GM21515 (cell line): Measurements from ENCODE around the gene FRYL.
"Not testable (repeated sequence)": the region's sequence is repeated elsewhere in the genome, so short reads cannot be mapped to it uniquely, and the experiment has no call there.

Source experiments
- ATAC-seq: cut with Tn5 transposase; IDR thresholded peaks from one replicate; pipeline ENCODE4 v1.9.1; 2021; ENCODE audit not compliant: unreplicated experiment

Gene FRYL

DNA sequence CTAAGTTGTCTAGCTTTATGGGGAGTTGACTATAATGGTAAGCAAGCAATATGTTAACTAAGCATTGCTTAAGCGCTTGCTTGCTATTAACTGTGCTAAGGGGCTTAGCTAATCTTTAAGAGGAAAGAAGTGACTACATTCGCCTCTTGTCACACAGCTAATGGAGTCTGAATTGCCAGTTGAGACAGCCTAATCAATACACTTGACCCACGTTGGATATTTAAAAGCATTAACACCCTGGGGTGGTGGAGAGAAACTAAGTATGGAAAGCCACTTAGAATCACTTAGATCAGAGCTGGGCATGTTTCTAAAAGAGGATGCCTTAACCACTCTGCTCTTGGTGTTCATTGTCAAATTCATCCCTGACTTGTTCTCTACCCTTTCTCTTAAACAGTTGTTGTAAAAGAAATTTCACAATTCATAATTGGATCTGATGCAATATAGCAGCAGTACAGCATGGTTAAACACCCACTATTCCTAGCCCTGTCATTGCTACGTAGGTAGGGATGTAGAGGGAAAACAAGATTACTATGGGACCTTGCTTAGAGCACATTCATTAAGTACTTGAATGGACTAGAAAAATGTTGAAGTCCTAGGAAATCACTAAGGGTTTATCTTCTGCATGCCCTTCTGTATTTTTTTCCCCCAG is 286.5 kb downstream of the FRYL start:
- ATAC-seq: no peak

DNA sequence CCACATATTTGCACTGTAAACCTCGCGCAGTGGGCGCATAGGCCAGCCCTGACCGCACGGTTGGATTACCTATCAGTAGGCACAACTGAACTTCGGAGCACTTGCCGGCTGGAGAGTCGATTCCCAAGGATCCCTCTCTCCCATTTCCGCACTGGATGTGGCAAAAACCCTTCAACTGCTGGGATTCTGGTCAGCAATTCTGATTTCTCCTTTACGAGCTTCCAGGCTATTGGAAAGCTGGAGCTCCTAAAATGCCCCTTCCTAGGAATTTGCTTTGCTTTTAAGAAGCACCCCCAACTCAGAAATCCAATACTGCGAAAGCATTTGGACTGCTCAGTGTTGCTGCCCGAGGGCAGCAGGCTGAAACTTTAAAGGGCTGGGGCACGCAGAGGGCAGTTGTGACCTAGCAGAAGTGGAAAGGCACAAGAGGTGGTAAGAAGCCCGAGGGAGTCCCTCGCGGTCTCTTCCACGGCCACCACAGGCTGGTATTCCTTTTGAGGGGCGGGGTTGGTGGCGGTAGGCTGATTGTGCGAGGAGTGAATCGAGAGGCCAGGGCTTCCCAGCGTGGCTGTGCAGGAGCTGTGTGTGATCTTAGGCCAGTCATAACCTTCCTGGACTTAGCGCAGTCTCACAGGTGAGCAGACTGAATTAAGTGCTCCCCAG is 288.4 kb downstream of the FRYL start:
- ATAC-seq: no peak

DNA sequence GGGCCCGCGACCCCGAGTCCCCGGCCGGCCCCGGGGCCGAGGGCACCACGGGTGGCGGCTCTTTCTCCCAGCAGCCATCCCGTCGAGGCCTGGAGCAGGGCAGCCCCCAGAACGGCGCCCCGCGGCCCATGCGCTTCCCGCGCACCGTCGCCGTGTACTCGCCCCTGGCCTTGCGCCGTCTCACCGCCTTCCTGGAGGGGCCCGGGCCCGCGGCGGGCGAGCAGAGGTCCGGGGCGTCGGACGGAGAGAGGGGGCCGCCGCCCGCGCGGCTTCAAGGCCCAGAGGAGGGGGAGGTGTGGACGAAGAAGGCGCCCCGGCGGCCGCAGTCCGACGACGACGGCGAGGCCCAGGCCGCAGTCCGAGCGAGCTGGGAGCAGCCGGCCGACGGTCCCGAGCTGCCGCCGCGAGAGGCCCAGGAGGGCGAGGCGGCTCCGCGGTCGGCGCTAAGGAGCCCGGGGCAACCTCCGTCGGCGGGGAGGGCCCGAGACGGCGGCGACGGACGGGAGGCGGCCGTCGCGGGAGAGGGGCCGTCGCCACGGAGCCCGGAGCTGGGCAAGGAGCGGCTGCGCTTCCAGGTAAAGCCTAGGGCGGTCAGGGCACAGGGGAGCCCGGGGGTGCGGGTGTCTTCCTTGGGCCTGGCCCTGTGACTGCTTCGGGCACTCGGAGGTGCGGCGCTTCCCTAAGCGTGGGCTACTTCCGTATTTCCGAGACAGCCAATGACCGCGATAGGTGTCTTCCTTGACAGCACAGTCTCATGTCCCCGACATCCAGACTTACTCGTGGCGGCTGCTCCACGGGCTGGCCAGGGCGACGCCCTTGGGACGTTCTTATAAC is 289.2 kb downstream of the FRYL start:
- ATAC-seq: no peak

DNA sequence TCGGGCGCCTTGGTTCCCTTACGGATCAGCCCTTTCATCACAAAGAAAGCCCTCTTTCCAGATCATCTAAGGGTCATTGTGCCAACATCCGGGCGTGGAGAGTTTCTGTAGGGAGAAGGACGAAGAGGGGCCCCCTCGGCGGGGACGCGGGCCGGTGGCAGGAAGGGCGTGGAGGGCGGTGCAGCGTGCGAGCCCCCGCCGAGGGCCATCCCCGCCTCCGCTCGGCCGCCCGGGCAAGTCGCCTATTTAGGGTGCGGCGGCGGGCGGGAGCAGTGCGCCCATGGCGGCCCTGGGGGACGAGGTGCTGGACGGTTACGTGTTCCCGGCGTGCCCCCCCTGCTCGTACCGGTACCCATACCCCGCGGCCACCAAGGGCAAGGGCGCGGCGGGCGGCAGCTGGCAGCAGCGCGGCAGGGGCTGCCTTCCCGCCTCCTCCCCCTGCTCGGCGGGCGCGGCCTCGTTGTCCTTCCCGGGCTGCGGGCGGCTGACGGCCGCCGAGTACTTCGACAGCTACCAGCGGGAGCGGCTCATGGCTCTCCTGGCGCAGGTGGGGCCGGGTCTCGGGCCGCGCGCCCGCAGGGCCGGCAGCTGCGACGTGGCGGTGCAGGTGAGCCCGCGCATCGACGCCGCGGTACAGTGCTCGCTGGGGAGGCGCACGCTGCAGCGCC is 289.9 kb downstream of the FRYL start, which contains the start of gene ZAR1:
Gene ZAR1, plus strand, starts transcription at position 241 of the 668 bp plus-strand sequence. Its CDS starts 40 bp downstream, at position 281.
- ATAC-seq: no peak

DNA sequence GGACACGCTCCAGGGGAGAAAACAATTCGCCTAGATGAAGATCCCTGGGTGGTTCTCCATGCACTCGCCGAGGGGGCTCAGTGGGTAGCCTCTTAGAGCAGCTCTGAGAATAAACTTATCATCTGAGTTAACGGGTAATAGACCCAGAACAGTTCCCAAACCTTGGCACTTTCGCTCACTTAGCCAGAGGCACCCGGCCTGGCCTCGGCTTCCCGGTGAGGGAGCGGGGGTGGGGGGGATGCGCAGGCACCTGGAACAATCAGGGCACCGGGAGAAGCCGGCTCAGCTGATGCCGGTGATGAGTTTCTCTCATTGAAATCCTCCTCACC is 290.4 kb downstream of the FRYL start:
- ATAC-seq: no peak

DNA sequence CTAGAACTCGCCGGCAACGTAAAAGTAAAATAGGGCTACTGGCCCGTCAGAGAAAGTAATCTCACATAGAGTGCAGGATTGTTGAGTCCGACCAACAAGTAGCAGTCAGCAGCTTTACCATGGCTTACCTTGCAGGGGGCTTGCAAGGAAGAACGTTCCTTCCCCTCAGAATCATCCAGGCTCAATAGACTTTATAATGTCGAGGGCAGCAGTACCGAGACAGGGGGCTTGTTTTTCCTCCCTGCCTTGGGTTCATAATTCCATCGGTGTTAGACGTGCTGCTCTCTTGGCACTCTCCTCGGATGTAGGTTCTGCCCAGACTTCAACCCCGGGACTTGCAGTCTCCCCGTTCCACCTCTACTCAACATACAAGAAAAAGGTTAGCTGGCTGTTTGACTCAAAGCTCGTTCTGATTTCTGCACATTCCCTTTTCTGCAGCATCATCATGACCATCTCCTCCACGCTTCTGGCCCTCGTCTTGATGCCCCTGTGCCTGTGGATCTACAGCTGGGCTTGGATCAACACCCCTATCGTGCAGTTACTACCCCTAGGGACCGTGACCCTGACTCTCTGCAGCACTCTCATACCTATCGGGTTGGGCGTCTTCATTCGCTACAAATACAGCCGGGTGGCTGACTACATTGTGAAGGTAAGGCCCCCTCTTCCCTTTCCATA is 295.4 kb downstream of the FRYL start:
- no peak for ATAC-seq

DNA sequence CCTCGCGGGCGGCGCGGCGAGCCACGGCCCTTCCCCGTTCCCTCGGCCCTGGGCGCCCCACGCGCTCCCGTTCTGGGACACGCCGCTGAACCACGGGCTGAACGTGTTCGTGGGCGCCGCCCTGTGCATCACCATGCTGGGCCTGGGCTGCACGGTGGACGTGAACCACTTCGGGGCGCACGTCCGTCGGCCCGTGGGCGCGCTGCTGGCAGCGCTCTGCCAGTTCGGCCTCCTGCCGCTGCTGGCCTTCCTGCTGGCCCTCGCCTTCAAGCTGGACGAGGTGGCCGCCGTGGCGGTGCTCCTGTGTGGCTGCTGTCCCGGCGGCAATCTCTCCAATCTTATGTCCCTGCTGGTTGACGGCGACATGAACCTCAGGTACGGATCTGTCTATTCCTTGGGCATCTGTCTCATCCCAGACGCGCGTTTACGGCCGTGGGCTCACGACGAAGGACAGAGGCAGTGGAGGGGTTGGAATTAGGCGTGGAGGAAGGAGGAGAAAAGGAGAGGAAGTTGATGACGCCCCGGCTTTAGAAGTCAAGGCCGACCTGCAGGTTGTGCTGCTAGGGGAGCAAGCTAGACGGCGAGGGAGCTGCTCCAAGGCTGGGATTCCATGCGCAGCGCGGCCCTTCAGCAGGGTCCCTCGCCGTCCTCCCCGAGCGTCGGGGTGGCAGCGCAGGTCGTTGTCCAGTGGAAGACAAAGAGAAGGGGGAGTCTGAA is 296.1 kb downstream of the FRYL start:
- ATAC-seq: no peak

DNA sequence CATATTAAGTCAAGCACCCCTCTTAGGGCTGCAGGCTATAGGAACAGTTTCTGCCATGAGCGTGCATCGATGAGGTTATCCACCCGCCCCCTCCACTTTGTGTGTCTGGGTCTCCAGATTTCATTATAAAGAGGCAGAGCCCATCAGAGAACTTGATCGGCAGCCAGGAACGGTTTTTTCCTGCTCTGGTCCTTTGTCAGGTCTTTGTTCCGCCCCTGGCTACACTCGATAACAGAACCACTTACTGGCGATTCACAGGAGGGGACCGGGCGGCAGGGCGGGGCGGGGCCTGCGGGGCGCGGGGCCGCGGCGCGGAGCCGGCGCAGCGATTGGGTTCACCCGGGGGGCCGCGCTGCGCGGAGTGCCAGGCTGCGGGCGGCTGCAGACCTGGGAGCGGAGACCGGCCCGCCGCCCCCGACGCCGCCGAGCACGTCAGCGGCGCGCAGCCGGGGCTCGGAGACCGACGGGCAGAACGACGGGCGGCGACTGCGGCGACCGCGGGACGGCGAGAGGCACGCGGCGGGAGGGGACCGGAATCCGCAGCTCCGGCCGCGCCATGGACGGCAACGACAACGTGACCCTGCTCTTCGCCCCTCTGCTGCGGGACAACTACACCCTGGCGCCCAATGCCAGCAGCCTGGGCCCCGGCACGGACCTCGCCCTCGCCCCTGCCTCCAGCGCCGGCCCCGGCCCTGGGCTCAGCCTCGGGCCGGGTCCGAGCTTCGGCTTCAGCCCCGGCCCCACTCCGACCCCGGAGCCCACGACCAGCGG is 296.9 kb downstream of the FRYL start, which contains the start of gene SLC10A4:
Gene SLC10A4, plus strand, starts transcription at position 338 of the 771 bp plus-strand sequence. Its CDS starts 219 bp downstream, at position 557.
- no peak for ATAC-seq

DNA sequence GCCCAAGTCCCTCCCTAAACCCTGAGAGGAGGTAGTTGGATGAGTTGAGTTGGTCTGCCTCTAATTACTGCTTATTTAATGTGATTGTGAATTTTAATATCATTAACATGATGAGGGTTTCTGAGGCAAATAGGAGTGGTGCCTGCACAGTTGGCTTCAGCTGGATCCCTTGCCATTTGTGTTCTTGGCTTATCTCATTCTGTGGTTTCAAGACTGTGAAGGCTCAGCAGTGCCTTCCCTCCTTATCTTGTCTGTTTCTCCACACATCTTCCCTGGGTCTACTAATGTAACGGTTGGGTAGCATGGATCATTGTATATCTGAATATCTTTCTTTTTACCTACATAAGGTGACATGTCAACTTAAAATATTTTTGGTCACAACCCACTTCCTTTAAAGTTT is 298.5 kb downstream of the FRYL start:
- no peak for ATAC-seq

DNA sequence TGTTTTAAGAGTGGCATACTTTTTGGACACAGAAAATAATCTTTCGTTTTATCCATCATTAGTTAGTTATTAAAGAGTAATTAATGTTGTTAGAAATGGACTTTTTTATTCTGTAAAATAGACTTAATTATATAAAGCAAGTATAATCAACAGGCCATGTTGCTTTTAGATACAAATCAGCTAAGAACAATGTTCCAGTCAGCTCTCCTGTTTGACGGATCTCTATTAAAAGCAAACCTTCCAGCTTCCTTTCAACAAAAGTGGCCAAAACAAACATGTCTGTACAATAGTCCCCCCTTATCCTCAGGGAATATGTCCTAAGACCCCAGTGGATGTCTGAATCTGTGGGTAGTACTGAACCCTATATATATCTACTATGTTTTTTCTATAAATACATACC is 301.8 kb downstream of the FRYL start:
- no peak for ATAC-seq

DNA sequence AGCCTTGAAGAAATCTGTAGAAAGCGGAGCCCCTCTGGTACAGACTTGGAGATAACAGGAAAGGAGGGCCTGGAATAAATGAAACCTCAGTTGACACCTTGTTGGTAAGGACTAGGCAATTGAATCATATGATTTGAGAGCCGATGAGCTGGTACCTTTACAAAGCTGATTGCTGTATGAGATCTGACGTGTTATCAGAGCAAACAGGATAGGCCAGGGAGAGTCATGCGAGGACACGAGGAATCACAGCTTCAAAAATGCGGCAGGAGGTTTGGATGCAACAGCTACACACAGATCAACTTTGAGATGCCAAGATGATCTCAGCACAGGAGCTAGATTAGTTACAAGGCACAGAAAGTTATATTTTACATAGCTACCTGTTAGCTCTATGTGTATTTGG is 304.3 kb downstream of the FRYL start:
- ATAC-seq: no peak

DNA sequence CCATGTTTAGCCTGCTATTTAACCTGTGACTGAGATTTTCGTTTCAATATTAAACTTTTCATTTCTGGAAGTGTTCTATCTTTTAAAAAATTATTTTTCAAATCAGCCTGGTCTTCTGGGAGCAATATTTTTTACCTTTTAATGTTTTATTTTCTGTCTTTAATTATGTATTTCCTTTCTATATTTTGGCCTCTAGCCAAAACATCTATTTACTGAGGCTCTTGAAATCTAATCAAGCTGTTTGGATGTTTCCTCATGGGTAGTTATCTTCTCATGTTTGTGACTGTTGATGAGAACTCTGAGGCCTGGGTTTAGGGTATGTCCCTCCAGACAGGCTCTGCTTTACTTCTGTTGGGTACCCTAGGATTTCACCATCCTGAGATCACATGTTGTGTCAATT is 307.3 kb downstream of the FRYL start:
- no peak for ATAC-seq

DNA sequence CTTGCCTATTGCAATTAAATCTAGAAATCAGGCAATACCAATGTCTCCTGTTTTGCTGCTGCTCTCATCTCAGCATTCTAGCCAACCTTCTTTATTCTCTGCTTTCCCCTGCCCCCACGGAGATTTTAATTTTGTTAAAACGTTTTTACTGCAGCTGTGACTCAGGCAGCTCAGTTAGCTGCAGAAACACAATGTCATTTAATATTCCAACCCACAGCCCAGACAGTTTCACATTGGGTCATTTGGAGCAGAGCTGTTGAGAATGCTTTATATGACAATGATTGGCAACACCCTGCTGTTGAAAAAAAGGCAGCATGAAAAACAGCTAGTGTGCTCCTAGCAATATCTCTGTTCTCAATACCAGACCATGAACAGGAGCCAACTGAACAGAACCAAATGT is 309.5 kb downstream of the FRYL start:
- ATAC-seq: no peak

DNA sequence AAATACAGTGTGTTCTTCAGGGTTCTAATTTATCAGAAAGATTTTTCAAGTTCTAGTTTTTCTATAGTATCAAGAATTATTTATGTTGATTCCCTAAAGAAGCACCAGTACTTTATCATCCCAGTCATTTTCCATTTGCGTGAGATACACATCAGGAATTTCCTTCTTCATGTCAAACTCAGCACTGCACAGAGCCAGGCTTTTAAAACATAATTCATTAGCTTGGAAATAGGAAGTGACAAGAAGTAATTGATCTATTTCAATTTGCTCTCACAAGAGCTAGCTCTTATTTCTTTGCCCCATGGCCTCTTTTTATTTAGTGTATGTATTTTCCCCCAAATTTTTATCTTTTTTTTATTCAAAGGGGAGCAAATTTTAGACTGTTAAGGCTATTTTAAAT is 309.9 kb downstream of the FRYL start:
- no peak for ATAC-seq

DNA sequence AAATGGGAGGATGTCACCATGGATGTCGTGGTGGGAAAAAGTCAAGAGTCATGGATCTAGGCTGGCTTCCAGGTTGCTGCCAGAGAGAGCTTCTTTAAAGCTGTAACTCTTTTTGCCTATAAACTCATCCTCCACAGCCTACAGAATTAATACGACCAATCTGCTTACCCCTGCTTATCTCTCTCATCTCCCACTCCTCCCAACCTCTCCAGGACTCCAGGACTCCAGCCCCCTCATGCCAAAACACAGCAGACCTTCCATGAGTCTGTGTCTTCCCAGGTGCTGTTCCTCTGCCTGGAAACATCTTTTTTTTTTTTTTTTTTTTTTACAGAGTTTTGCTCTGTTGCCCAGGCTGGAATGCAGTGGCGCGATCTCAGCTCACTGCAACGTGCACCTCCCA is 312.2 kb downstream of the FRYL start:
- no peak for ATAC-seq

DNA sequence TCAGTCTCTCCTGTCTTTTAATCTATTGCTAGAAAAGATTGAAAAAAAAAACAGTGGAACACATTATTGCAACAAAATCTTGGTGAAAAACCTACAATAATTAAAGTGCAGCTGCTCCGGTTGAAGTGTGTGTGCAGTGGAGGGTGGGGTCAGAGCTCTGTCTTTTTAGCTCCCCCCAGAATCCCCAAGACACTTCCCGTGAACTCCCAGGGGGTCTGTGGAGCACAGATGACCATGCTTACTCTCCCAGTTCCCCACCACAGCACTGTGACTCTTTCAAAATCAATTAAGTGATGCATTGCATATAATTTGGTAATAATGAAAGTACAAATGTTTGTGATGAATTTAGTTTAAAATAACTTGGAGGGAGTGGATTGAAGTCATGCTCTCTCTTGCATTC is 312.6 kb downstream of the FRYL start:
- ATAC-seq: no peak

DNA sequence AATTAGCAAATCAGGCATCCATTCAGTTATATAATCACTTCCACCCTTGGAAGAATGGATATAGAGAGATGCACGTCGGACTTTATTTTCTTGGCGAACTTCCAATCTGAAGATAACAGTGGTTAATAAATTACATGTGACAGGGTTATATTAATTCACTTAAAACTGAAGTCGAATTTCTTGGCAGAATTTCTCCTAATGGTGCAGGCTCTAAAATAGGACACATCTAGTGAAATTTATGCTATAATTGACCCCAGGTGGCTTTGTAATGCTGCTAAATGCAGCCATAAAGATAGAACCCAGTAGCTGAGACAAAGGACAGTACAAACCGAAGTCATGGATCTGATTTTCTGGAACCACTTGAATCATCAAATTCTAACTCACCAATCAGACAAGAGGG is 317.7 kb downstream of the FRYL start:
- no peak for ATAC-seq

DNA sequence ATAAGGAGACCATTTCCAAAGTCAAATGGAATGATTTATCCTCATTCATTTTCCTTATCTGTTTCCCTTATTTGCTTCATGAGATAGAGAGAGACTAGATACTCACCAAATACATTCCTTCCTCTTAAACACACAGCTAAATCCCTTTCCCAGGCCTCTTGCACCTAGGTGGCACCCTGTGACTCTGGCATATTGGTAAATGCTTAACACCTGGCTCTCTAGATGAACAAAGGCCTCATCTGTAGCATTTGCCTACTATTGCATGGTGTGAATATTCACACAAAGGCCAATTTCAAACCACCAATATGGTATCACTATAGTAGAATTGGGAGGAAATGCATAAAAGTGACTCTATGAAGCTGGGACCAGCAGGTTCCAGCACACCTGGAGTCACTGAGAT is 319.1 kb downstream of the FRYL start:
- no peak for ATAC-seq

DNA sequence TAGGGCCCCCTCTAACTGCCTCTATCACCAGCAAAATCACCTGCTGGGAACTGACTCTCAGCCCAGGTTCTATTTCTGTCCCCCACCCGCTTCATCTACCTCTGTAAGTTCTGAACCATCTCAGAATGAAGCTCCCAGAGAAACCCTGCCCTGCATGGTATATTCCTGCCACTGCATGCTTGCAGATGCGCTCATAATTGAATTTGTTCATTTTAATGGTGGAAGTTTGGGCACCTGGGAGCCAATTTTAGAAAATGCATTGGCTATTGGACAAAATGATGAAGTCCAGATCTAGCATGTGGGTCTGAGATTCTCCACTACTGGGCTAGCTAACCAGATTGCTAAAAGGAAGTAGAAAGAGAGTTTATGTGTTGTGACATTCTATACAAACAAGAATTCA is 325.5 kb downstream of the FRYL start:
- ATAC-seq: no peak

DNA sequence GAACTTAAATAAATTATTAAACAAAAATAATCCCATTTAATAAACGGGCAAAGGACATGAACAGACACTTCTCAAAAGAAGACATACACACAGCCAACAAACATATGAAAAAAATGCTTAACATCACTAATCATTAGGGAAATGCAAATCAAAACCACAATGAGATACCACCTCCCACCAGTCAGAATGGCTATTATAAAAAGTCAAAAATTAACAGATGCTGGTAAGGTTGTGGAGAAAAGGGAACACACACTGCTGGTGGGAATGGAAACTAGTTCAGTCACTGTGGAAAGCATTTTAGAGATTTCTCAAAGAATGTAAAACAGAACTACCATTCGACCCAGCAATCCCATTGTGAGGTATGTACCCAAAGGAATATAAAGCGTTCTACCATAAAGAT is 328.4 kb downstream of the FRYL start:
- ATAC-seq: not testable (repeated sequence)
